ENCODE results near the gene PAPSS2.

The PAPSS2 gene

DNA sequence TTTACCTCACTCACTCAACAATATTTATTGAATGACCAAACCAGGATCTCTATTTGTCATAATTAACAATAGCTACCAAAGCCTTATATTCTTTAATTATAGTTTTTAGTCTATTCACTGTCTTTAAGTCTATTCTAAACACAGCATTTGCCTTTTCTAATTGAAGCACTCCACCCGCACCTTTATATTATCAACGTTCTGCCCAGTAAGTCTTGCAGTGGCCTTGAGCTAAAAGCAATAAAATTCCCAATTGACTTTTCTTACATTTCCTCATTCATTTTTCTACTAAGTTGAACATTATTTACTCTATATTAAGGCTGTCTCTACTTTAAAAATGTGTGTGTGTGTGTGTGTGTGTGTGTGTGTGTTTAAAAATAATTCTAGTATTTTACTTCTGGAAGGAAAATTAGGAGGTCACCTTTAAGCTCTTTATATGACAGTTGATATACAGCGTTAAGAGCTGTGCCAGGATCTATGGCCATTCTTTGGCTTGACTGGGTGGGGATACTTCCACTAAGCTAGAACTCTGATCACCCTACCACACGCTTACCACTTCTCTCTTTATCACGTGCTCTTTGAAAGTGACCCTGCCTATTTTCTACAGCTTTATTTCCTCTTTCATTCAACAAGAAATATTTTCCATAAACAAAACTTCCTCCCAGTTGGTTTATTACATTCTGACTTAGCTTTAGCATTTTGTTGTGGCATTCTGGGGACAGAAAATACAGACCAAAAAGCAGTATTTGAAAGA, 8.8 kb downstream of the PAPSS2 start:
- ATAC-seq (ENCODE audit: low read depth) (no peak), DNase-seq (ENCODE audit: low spot score) (no peak)
- TF ChIP-seq, protein P1, sequence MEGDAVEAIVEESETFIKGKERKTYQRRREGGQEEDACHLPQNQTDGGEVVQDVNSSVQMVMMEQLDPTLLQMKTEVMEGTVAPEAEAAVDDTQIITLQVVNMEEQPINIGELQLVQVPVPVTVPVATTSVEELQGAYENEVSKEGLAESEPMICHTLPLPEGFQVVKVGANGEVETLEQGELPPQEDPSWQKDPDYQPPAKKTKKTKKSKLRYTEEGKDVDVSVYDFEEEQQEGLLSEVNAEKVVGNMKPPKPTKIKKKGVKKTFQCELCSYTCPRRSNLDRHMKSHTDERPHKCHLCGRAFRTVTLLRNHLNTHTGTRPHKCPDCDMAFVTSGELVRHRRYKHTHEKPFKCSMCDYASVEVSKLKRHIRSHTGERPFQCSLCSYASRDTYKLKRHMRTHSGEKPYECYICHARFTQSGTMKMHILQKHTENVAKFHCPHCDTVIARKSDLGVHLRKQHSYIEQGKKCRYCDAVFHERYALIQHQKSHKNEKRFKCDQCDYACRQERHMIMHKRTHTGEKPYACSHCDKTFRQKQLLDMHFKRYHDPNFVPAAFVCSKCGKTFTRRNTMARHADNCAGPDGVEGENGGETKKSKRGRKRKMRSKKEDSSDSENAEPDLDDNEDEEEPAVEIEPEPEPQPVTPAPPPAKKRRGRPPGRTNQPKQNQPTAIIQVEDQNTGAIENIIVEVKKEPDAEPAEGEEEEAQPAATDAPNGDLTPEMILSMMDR (IDR thresholded peaks at IDR 0.05; ENCODE audit: poor library complexity, severe bottlenecking) = no peak
- no peak overlapping the region for H3K4me3 ChIP-seq (ENCODE audit: severe bottlenecking)
- no peaks in the 10 kb centered on the region for H3K4me1 ChIP-seq (ENCODE audit: insufficient read depth, poor library complexity, severe bottlenecking)
- no peaks in the 10 kb centered on the region for H3K27me3 ChIP-seq (ENCODE audit: insufficient read depth, poor library complexity, severe bottlenecking)
- H3K36me3 ChIP-seq (ENCODE audit: low read depth) = no peaks in the 10 kb centered on the region
- no peaks in the 10 kb centered on the region for H3K9me3 ChIP-seq (ENCODE audit: severe bottlenecking)
- H3K27ac ChIP-seq (ENCODE audit: poor library complexity, severe bottlenecking) = no peak overlapping the region

DNA sequence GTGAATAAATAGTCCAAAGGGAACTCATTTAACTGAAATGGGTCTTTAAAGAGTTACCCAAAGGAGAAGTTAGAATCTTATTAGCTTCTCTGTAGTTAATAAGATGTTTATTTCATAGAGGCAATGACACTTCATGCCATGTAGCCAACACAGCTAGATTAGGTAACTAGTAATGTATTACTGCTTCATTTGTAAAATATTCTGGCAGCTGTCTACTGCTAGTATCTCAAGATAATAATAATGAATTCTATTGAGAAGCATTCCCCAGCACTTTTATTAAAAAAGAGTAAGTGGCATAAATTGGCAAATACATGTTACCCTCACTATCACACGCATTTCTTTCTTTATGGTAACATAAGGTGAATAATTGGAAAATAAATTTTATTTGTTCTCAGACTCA, 10.1 kb downstream of the PAPSS2 start:
- H3K36me3 ChIP-seq (ENCODE audit: low read depth) = no peaks in the 10 kb centered on the region
- no peak overlapping the region for H3K4me3 ChIP-seq (ENCODE audit: severe bottlenecking)
- peaks cover 1% of the 10 kb centered on the region for H3K4me1 ChIP-seq (ENCODE audit: insufficient read depth, poor library complexity, severe bottlenecking)
- DNase-seq (ENCODE audit: low spot score) (no peak), ATAC-seq (ENCODE audit: low read depth) (no peak)
- H3K27ac ChIP-seq (ENCODE audit: poor library complexity, severe bottlenecking) = no peak overlapping the region
- no peaks in the 10 kb centered on the region for H3K27me3 ChIP-seq (ENCODE audit: insufficient read depth, poor library complexity, severe bottlenecking)
- no peaks in the 10 kb centered on the region for H3K9me3 ChIP-seq (ENCODE audit: severe bottlenecking)
- TF ChIP-seq, protein P1 (IDR thresholded peaks at IDR 0.05; ENCODE audit: poor library complexity, severe bottlenecking) = no peak

DNA sequence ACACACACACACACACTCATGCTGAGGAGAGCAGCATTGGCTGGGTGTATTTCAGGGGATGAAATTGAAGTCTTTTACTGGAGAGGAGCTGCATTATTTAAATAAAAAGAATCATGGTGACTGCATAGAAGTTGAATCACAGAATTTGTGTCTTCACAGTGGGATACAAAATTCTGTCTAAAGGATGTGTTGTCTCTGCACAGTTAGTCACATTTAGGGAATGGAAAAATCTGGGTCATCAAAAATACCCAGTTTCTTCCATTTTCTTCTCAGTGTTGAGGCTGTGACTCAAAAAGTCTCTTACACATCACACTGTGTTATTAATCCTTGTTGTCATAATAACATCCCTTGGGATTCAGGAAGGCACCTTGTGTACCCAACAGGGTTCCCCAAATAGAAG, 10.9 kb downstream of the PAPSS2 start:
- no peaks in the 10 kb centered on the region for H3K36me3 ChIP-seq (ENCODE audit: low read depth)
- TF ChIP-seq, protein P1 (IDR thresholded peaks at IDR 0.05; ENCODE audit: poor library complexity, severe bottlenecking) = no peak

DNA sequence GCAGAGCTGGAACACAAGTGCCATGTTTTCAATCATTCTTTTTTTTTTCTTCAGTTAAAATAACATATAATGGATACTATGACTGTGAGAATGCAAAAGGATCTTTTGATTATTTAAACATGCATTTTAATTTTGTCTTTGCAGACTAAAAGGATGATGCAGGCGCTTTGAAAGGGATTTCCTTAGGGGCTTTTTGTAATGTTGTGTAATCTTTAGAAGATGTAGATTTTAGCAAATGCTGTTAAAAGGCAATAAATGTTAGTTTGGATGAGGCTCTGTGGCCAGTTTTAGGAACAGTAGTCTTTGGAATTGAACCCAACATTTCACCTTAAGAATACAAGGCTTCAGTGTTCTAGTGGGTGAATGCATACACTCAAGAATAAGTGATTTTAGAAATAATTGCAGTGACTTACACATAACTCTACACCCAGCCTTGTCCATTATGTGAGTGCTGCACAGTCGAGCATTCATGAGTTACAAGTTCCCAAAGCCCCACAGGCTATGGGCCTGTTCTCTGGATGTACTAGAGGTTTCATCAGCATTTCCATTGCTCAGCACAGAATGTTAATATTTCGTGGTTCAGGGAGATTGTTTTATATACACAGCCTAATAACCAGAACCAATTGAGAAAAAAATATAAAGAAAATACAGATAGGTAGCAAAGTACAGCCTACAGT, 11.6 kb downstream of the PAPSS2 start:
- ATAC-seq (ENCODE audit: low read depth) (no peak), DNase-seq (ENCODE audit: low spot score) (no peak)
- H3K4me1 ChIP-seq (ENCODE audit: insufficient read depth, poor library complexity, severe bottlenecking) = peaks cover 14% of the 10 kb centered on the region
- no peaks in the 10 kb centered on the region for H3K36me3 ChIP-seq (ENCODE audit: low read depth)
- no peak overlapping the region for H3K4me3 ChIP-seq (ENCODE audit: severe bottlenecking)
- TF ChIP-seq, protein P1 (IDR thresholded peaks at IDR 0.05; ENCODE audit: poor library complexity, severe bottlenecking) = no peak
- no peaks in the 10 kb centered on the region for H3K27me3 ChIP-seq (ENCODE audit: insufficient read depth, poor library complexity, severe bottlenecking)
- no peak overlapping the region for H3K27ac ChIP-seq (ENCODE audit: poor library complexity, severe bottlenecking)
- H3K9me3 ChIP-seq (ENCODE audit: severe bottlenecking) = no peaks in the 10 kb centered on the region

More for the DNA sequence above, 10.9 kb downstream of the PAPSS2 start:
- Histone ChIP-seq H3K4me1 (ENCODE audit: insufficient read depth, poor library complexity, severe bottlenecking) (peaks cover 10% of the 10 kb centered on the region), H3K27ac (ENCODE audit: poor library complexity, severe bottlenecking) (no peak overlapping the region), H3K4me3 (ENCODE audit: severe bottlenecking) (no peak overlapping the region), H3K9me3 (ENCODE audit: severe bottlenecking) (no peaks in the 10 kb centered on the region), H3K27me3 (ENCODE audit: insufficient read depth, poor library complexity, severe bottlenecking) (no peaks in the 10 kb centered on the region)
- ATAC-seq (ENCODE audit: low read depth) (no peak), DNase-seq (ENCODE audit: low spot score) (no peak)

DNA sequence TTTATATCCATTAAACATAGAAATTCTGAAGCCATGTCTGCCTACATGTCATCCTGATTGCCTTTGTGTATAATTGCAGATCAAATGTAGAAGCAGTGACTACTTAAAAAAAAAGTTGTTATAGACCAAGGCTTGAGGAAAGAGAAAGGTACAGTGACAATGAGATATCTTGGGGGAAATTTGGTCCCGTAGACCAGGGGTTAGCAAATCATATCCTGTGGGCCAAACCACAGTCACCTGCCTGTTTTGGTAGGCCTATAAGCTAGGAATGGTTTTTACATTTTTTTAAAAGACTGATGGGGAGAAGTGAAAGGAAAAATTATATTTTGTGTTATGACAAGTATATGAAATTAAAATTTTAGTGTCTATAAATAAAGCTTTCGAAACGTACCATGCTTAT, 12.9 kb downstream of the PAPSS2 start:
- Histone ChIP-seq H3K36me3 (ENCODE audit: low read depth) (no peaks in the 10 kb centered on the region), H3K27ac (ENCODE audit: poor library complexity, severe bottlenecking) (no peak overlapping the region), H3K4me3 (ENCODE audit: severe bottlenecking) (no peak overlapping the region), H3K4me1 (ENCODE audit: insufficient read depth, poor library complexity, severe bottlenecking) (peaks cover 16% of the 10 kb centered on the region), H3K27me3 (ENCODE audit: insufficient read depth, poor library complexity, severe bottlenecking) (no peaks in the 10 kb centered on the region), H3K9me3 (ENCODE audit: severe bottlenecking) (no peaks in the 10 kb centered on the region)
- DNase-seq (ENCODE audit: low spot score) (no peak), ATAC-seq (ENCODE audit: low read depth) (no peak)
- TF ChIP-seq, protein P1 (IDR thresholded peaks at IDR 0.05; ENCODE audit: poor library complexity, severe bottlenecking) = no peak

Measured in RWPE2 (cell line).